NCI-H345 (cell line): ENCODE results near the gene RAX2.

Experiments used
- DNase-seq: peaks from one replicate; lab custom pipeline; 2025; lab: John Stamatoyannopoulos, UW

RAX2 gene

GRCh38 chr19:3801412-3802096, 29.5 kb upstream of the RAX2 start:
- DNase-seq, result peak; percentile 73

GRCh38 chr19:3800996-3801395, 29.0 kb upstream of the RAX2 start:
- DNase-seq, result no peak

GRCh38 chr19:3798137-3798536, 26.1 kb upstream of the RAX2 start:
- DNase-seq, result no peak

- no peak for DNase-seq
Measured at GRCh38 chr19:3796358-3796757, 24.3 kb upstream of the RAX2 start.

- no peak for DNase-seq
Measured at GRCh38 chr19:3793799-3794198, 21.8 kb upstream of the RAX2 start.

- no peak for DNase-seq
Measured at GRCh38 chr19:3792114-3792513, 20.1 kb upstream of the RAX2 start.

GRCh38 chr19:3790941-3791340, 18.9 kb upstream of the RAX2 start:
- no peak for DNase-seq

GRCh38 chr19:3790209-3790734, 18.2 kb upstream of the RAX2 start:
- no peak for DNase-seq

GRCh38 chr19:3788996-3789778, 17.2 kb upstream of the RAX2 start:
- no peak for DNase-seq

GRCh38 chr19:3785938-3786824, 14.2 kb upstream of the RAX2 start, which contains the start of gene MATK:
Gene MATK, minus strand, starts transcription at chr19:3786381. Its CDS starts 1,246 bp downstream, at chr19:3785135.
- no peak for DNase-seq

GRCh38 chr19:3785451-3785937, 13.5 kb upstream of the RAX2 start:
- DNase-seq, result no peak

- no peak for DNase-seq
Measured at GRCh38 chr19:3784607-3785450, 12.8 kb upstream of the RAX2 start.

- DNase-seq, result peak; percentile 21
Measured at GRCh38 chr19:3783660-3784584, 11.9 kb upstream of the RAX2 start.

GRCh38 chr19:3782903-3783302, 10.9 kb upstream of the RAX2 start:
- DNase-seq, result no peak

- DNase-seq, result no peak
Measured at GRCh38 chr19:3782330-3782729, 10.3 kb upstream of the RAX2 start.

GRCh38 chr19:3781603-3782002, 9.6 kb upstream of the RAX2 start:
- DNase-seq, result no peak

- no peak for DNase-seq
Measured at GRCh38 chr19:3780786-3781304, 8.8 kb upstream of the RAX2 start.

- DNase-seq, result no peak
Measured at GRCh38 chr19:3778899-3779723, 7.1 kb upstream of the RAX2 start.
